ENCODE results near the gene PKMYT1. TPM values are rescaled to one million over a fixed set of nuclear protein-coding genes. Genes with fewer than 3 reads are reported as not detected.

The PKMYT1 gene
- total and polyA plus RNA-seq, 9 of the 15 experiments (the other 6 are each of a cell fraction or from before 2014, with no cell fraction given), result 8.7 to 201 (median 37.8) TPM

- Histone ChIP-seq H3K27ac (ENCODE audit: extremely low read depth, low read depth, low read length) (no peak overlapping the region), H3K9me3 (replicated peaks; ENCODE audit: control insufficient read depth, insufficient read depth, low read depth, low read length) (no peaks in the 10 kb centered on the region), H3K79me2 (ENCODE audit: control insufficient read depth, insufficient read depth, low read length) (no peaks in the 10 kb centered on the region), H3K36me3 (ENCODE audit: control insufficient read depth, insufficient read depth, low read length) (peaks cover 18% of the 10 kb centered on the region; the same call in 1 of the 3 replicates), H2AFZ (ENCODE audit: low read depth, low read length) (no peak overlapping the region), H3K4me2 (ENCODE audit: insufficient read depth, low read length) (no peak overlapping the region), H3K4me1 (replicated peaks in 1 of 2; ENCODE audit: control insufficient read depth in 2 of 2, insufficient read depth in 2 of 2, low read length in 2 of 2) (peaks cover 3 to 18% of the 10 kb centered on the region in 2 experiments; a peak in 3 of 5 replicates), H4K20me1 (replicated peaks; ENCODE audit: control insufficient read depth, insufficient read depth, low read length) (no peaks in the 10 kb centered on the region), H3K9ac (ENCODE audit: insufficient read depth in 1 of 2, low read depth in 2 of 2, low read length in 2 of 2) (peak overlapping the region in 1 of 2 experiments; percentile 70; a peak in 2 of 4 replicates), H3K27me3 (ENCODE audit: control insufficient read depth in 2 of 2, insufficient read depth in 2 of 2, low read length in 2 of 2) (no peaks in the 10 kb centered on the region), H3K9me1 (ENCODE audit: control insufficient read depth, insufficient read depth, low read length) (no peaks in the 10 kb centered on the region), H3K4me3 (no peak overlapping the region)
- in situ Hi-C loops (cut with MboI) (loop anchor here (5.0 kb wide), 1 partner anchor 88 kb away; no protein-coding TSS in a partner anchor), intact Hi-C loops (cut with micrococcal nuclease) (loop anchor here (5.0 kb wide), 1 partner anchor 57 kb away; the partner anchor contains the start of gene PKMYT1)
- ChIA-PET CTCF (ENCODE audit: low intra/inter-chr PET ratio) (no interaction called here), POLR2A (interaction anchor here (0.6 kb wide), 2 partner anchors 25 to 110 kb away, joined by 3 to 4 read pairs; no protein-coding TSS in a partner anchor)
- BruUV-seq (replicated peaks), result no TSS peak
- WGBS (ENCODE audit: insufficient coverage, low coverage, missing lambda C conversion rate), result 86% methylated on average over 16 of the region's 42 CpGs
- no peak for DNase-seq (ENCODE audit: extremely low read depth in 1 of 4, low spot score in 3 of 4)
- ATAC-seq, result no peak
- FAIRE-seq, result no peak
- TF ChIP-seq E2F6 (IDR thresholded peaks at IDR 0.05; ENCODE audit: borderline replicate concordance in 1 of 2, extremely low read depth in 1 of 2, insufficient read depth in 1 of 2, insufficient read length in 1 of 2, low read depth in 1 of 2, low read length in 1 of 2, poor library complexity in 1 of 2, severe bottlenecking in 1 of 2) (no peak), CC2D1A (IDR thresholded peaks at IDR 0.05) (no peak), ZBTB40 (IDR thresholded peaks at IDR 0.05) (no peak), ZBTB40 (CRISPR knock-in tag; IDR thresholded peaks at IDR 0.05) (no peak), CREM (IDR thresholded peaks at IDR 0.05; ENCODE audit: low read depth) (no peak), EZH2 (IDR thresholded peaks at IDR 0.05; ENCODE audit: borderline replicate concordance, low read depth, low read length) (no peak), TOE1 (IDR thresholded peaks at IDR 0.05; ENCODE audit: borderline replicate concordance) (no peak), TOE1 (CRISPR knock-in tag; IDR thresholded peaks at IDR 0.05; ENCODE audit: borderline replicate concordance, low read depth) (no peak), SRSF7 (optimal IDR thresholded peaks at IDR 0.05; ENCODE audit: low read depth, low read length) (no peak), STAT5A (IDR thresholded peaks at IDR 0.05; ENCODE audit: borderline replicate concordance, low read length) (no peak)
Observed at GRCh38 chr16:2924901-2925755, 55.1 kb downstream of the PKMYT1 start.
